B cell (primary cell): Measurements from ENCODE around the gene TPP1. TPM values are rescaled to one million over a fixed set of nuclear protein-coding genes. Genes with fewer than 3 reads are reported as not detected.

Experiments used
- ATAC-seq: fragments of 200-7000 bp; cut with Tn5 transposase; one replicate; pipeline ENCODE4 v1.10.0; 2021; ENCODE audit warnings: low read depth, mild to moderate bottlenecking, moderate number of reproducible peaks, moderate library complexity
- CTCF ChIA-PET: fragments of 350-600 bp; sonication (Branson Sonifier 250); formaldehyde crosslinking; loops from one replicate; lab custom pipeline; 2021; ENCODE audit warnings: antibody characterized with exemption, inconsistent platforms; lab: Charles Lee
- POLR2A ChIA-PET: fragments of 350-600 bp; sonication (Branson Sonifier 250); formaldehyde crosslinking; loops from one replicate; lab custom pipeline; 2021; ENCODE audit warnings: antibody characterized with exemption; lab: Charles Lee
- DNase-seq: peaks from one replicate; pipeline ENCODE4 v3.0.0; 2013
- H2AFZ ChIP-seq: 2 replicates; pipeline ENCODE4 v1.6.1; 2012; ENCODE audit warnings: mild to moderate bottlenecking, low read depth, low read length; ENCODE audit not compliant: insufficient read depth, poor library complexity, severe bottlenecking
- H3K27ac ChIP-seq, 2 donors: 1 replicate in 1 of 2; 2 replicates in 1 of 2; pipeline ENCODE4 v1.5.1; 2012 to 2013; ENCODE audit warnings: low read length in 2 of 2, mild to moderate bottlenecking in 2 of 2, moderate library complexity in 1 of 2
- H3K27me3 ChIP-seq, 4 experiments: fragments of 200-600 bp in 1 of 4; sonication (generic) in 1 of 4; replicated peaks in 1 of 4; 1 replicate in 2 of 4; 2 replicates in 2 of 4; pipeline versions ENCODE4 v1.6.1 to v1.7.0; 2013 to 2016; ENCODE audit warnings: low read length in 3 of 4, mild to moderate bottlenecking in 2 of 4, mixed read lengths in 1 of 4, moderate library complexity in 1 of 4; ENCODE audit not compliant: insufficient read depth in 4 of 4, control insufficient read depth in 3 of 4; ENCODE audit errors: control extremely low read depth in 1 of 4
- H3K36me3 ChIP-seq, 2 experiments: replicated peaks in 1 of 2; 1 replicate in 1 of 2; 2 replicates in 1 of 2; pipeline versions ENCODE4 v1.6.1 to v1.7.1; 2013; ENCODE audit warnings: low read length in 1 of 2; ENCODE audit not compliant: insufficient read depth in 2 of 2, control insufficient read depth in 1 of 2; ENCODE audit errors: control extremely low read depth in 1 of 2, extremely low read depth in 1 of 2
- H3K4me1 ChIP-seq, 2 donors: fragments of 200-600 bp in 1 of 2; sonication (generic) in 1 of 2; 1 replicate in 1 of 2; 2 replicates in 1 of 2; pipeline versions ENCODE4 v1.5.1 to v1.6.1; 2013 to 2017; ENCODE audit warnings: low read length in 2 of 2; ENCODE audit not compliant: control insufficient read depth in 2 of 2, insufficient read depth in 2 of 2
- H3K4me2 ChIP-seq: replicated peaks from 2 replicates; pipeline ENCODE3; 2012; ENCODE audit warnings: mild to moderate bottlenecking, low read depth, low read length; ENCODE audit not compliant: poor library complexity, severe bottlenecking
- H3K4me3 ChIP-seq, 5 experiments: fragments of 200-600 bp in 1 of 5; sonication (generic) in 1 of 5; 1 replicate in 3 of 5; 2 replicates in 2 of 5; pipeline versions ENCODE4 v1.5.1 to v1.7.0; 2011 to 2016; ENCODE audit warnings: low read length in 4 of 5, mild to moderate bottlenecking in 4 of 5, low read depth in 2 of 5, control low read depth in 1 of 5, moderate library complexity in 1 of 5; ENCODE audit not compliant: insufficient read depth in 1 of 5; ENCODE audit errors: control extremely low read depth in 1 of 5, extremely low read depth in 1 of 5
- H3K79me2 ChIP-seq: fragments of 200-600 bp; sonication (generic); one replicate; pipeline ENCODE4 v1.6.0; 2016; ENCODE audit warnings: low read length; ENCODE audit not compliant: control insufficient read depth, insufficient read depth
- H3K9ac ChIP-seq: fragments of 200-600 bp; sonication (generic); 2 replicates; pipeline ENCODE4 v1.6.1; 2017; ENCODE audit warnings: mild to moderate bottlenecking, low read length, moderate library complexity
- H3K9me3 ChIP-seq, 3 donors: one replicate each; pipeline versions ENCODE4 v1.6.1 to v1.7.1; 2013; ENCODE audit warnings: low read length in 2 of 3; ENCODE audit not compliant: control insufficient read depth in 2 of 3, insufficient read depth in 1 of 3; ENCODE audit errors: control extremely low read depth in 1 of 3
- H4K20me1 ChIP-seq: 2 replicates; pipeline ENCODE4 v1.6.0; 2012; ENCODE audit warnings: mild to moderate bottlenecking, low read length; ENCODE audit not compliant: insufficient read depth, control insufficient read depth, poor library complexity, severe bottlenecking
- H3K27ac Mint-ChIP-seq: one replicate; pipeline ENCODE4 v1.8.0; 2021; ENCODE audit warnings: mixed read lengths
- H3K27me3 Mint-ChIP-seq: one replicate; pipeline ENCODE4 v1.8.0; 2021; ENCODE audit warnings: mixed read lengths
- H3K4me1 Mint-ChIP-seq: one replicate; pipeline ENCODE4 v1.8.0; 2021; ENCODE audit warnings: mixed read lengths
- H3K4me3 Mint-ChIP-seq: one replicate; pipeline ENCODE4 v1.8.0; 2021; ENCODE audit warnings: mixed read lengths
- H3K9me3 Mint-ChIP-seq: one replicate; pipeline ENCODE4 v1.8.0; 2022; ENCODE audit warnings: mixed read lengths; ENCODE audit not compliant: insufficient read depth
- CTCF ChIP-seq: fragments of 200-600 bp; IDR thresholded peaks from one replicate; pipeline ENCODE4 v1.8.0; 2022; ENCODE audit warnings: antibody characterized with exemption, mild to moderate bottlenecking
- EZH2 ChIP-seq: IDR thresholded peaks from 2 replicates; pipeline ENCODE4 v1.6.1; 2012; ENCODE audit warnings: borderline replicate concordance, low read depth, mild to moderate bottlenecking, moderate library complexity, low read length; ENCODE audit not compliant: insufficient read depth, poor library complexity, severe bottlenecking
- WGBS: methylation state at CpG from one replicate; pipeline ENCODE4 v1.1.5; 2013; ENCODE audit warnings: missing lambda C conversion rate; ENCODE audit not compliant: insufficient coverage; 5-methylcytosine and 5-hydroxymethylcytosine counted together
- intact Hi-C: fragments of 100-400 bp; cut with micrococcal nuclease; formaldehyde crosslinking; loops from one replicate; pipeline ENCODE4 v1.10.0; 2022
- polyA plus RNA-seq: library from polyadenylated mRNA; depleted of rRNA; stranded (reverse); fragments of >200 nt; gene quantifications from 2 replicates; pipeline ENCODE4 v1.2.3, GENCODE V29; 2012
- total RNA-seq, 2 donors: library from RNA; stranded (reverse); fragments of 120-200 nt in 1 of 2; gene quantifications; 1 replicate in 1 of 2; 2 replicates in 1 of 2; pipeline versions ENCODE4 v1.2.3 to v1.2.4, GENCODE V29; 2013 to 2022

TPP1 gene
- total and polyA plus RNA-seq, 2 donors (not counting 1 experiment from before 2014, with no cell fraction given) = 133 to 191 TPM

GRCh38 chr11:6655020-6655789 lies 36.0 kb upstream of the TPP1 start:
- Mint-ChIP-seq H3K9me3 (no peaks in the 10 kb centered on the region), H3K27ac (no peak overlapping the region), H3K4me1 (peaks cover 9% of the 10 kb centered on the region), H3K4me3 (no peak overlapping the region), H3K27me3 (peaks cover 13% of the 10 kb centered on the region)
- peaks cover 10 to 12% of the 10 kb centered on the region in 2 donors for H3K4me1 ChIP-seq
- intact Hi-C loops = no loop called here
- ATAC-seq (peak; percentile 52), DNase-seq (peak; percentile 35)
- H3K9me3 ChIP-seq = no peaks in the 10 kb centered on the region
- H3K27me3 ChIP-seq = peaks cover 0 to 19% (median 12%) of the 10 kb centered on the region in 4 experiments
- peak overlapping the region in 2 of 5 experiments; percentile 32 for H3K4me3 ChIP-seq
- H3K79me2 ChIP-seq = no peaks in the 10 kb centered on the region
- TF ChIP-seq EZH2 = peak; percentile 42
- no peak for TF ChIP-seq CTCF
- H4K20me1 ChIP-seq = no peaks in the 10 kb centered on the region
- H3K27ac ChIP-seq = no peak overlapping the region
- WGBS = 9% methylated on average over 66 of the region's 84 CpGs
- POLR2A ChIA-PET = interaction anchor here (0.6 kb wide), 1 partner anchor 51 kb away, joined by 4 read pairs; no protein-coding TSS in a partner anchor
- no peaks in the 10 kb centered on the region for H3K36me3 ChIP-seq
- H3K4me2 ChIP-seq = peak overlapping the region; percentile 76
- H2AFZ ChIP-seq = peak overlapping the region; percentile 66
- CTCF ChIA-PET = interaction anchor here (2.5 kb wide), 1 partner anchor 43 kb away, joined by 6 read pairs; the partner anchor contains the start of gene TAF10
- peak overlapping the region; percentile 20 for H3K9ac ChIP-seq
